Measurements from ENCODE around the gene PSMB7.

GRCh38 chr9:124456341-124457078 lies 41.3 kb upstream of the PSMB7 start:
- TF ChIP-seq ZNF274 (IDR thresholded peaks at IDR 0.05; ENCODE audit: low read depth, low read length) (no peak), YY1 (IDR thresholded peaks at IDR 0.05; ENCODE audit: insufficient read depth, insufficient read length) (no peak)
